HT-29 (cell line): ENCODE measurements around the gene BAK1. TPM values are rescaled to one million over a fixed set of nuclear protein-coding genes. Genes with fewer than 3 reads are reported as not detected.

Source experiments
- DNase-seq: peaks from one replicate; pipeline ENCODE4 v3.0.0-alpha.2; 2015; ENCODE audit warnings: low spot score
- total RNA-seq: library from RNA; depleted of rRNA; stranded (reverse); fragments of >200 nt; shearing (Covaris generic); gene quantifications from 2 replicates; pipeline ENCODE4 v1.2.3, GENCODE V29; 2014; rRNA removed

The BAK1 gene
- total RNA-seq = 19.7 and 27.8 TPM in 2 replicates

DNA sequence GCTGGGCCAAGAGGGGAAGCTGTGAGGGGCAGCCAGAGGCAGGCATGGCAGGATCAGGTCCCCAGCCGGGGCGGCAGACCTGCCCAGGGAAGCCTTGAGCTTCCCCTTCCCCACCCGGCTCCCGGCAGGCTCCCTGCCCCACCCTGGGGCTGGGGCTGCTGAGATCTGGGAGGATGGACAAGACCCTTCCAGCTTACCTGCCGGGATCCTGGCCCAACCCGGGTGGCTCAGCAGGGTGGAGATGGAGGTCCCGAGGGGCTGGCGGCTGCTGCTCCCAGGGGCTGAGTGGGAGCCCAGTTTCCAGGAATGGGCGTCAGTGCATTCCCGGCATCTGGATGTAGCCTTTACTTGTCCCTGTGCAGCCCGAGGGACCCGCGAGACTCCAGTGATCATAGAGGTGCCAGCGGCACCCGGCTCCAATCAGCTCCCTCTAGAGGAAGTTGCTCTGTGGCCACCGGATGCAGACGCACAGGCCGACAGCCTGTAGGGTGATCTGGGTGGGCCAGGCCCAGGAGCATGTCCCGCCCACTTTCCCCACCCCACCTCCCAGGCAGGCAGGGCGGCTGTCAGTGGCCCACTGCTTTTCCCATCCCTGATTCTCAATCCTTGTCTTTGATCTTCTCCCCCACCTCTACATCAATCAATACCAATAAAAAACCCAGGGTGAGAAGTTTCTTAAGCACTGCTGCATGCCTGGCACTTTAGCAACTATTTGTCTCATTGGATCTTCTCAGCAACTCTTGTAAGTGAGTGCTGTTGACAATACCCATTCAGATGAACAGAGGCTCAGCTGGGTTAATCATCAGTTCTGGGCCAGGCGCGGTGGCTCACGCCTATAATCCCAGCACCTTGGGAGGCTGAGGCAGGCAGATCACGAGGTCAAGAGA is at the start of gene BAK1:
Gene BAK1 (minus strand): TSS at position 449 of the 887 bp plus-strand sequence. CDS start 2,672 bp downstream, outside the sequence.
- peak; percentile 93 for DNase-seq

- no peak for DNase-seq
Observed at GRCh38 chr6:33628401-33628964, 48.4 kb upstream of the BAK1 start.

GRCh38 chr6:33627876-33628275 is 47.8 kb upstream of the BAK1 start:
- no peak for DNase-seq

DNA sequence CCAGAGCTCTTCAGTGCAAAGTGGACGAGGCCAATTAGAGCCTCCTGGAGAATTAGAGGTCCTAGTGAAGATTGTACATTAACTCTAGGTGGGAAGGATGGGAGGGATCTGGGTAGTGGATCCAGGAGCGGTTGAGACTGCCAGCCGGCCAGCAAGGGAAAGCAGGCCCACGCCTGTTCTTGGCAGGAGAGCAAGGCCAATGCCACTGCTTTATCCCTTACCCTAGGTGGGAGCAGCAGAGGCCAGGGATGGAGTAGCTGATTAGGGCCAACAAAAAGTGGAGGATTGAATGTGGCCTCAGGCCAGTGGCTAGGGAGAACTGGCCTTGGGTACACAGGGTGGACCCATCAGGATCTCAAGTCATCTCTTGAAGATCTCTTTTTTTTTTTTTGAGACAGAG is 44.8 kb upstream of the BAK1 start:
- DNase-seq = no peak

DNA sequence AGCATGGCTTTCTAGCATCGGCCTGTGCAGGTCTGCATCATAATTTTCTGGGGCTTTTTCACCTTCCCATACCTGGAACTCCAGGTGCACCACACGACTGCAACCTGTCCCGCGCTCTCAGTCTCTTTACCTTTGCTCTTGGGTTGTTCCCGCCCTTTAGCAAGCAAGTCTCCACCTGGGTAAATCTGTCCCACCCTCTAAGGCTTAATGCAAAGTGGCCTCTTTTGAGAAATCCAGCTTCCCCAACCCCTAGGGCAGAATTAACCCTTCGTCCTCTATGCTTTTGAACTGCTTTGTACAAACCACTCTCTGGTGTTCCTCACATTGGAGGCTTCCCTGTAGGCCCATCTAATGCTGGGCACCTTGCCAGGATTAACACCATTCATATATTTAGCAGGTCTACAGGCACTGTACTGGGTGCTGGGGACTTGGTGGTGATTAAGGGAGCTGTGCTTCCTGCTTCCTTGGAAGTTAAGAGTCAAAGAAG is 43.9 kb upstream of the BAK1 start:
- DNase-seq = peak; percentile 87

- DNase-seq = no peak
Observed at GRCh38 chr6:33622456-33623431, 42.7 kb upstream of the BAK1 start.

DNA sequence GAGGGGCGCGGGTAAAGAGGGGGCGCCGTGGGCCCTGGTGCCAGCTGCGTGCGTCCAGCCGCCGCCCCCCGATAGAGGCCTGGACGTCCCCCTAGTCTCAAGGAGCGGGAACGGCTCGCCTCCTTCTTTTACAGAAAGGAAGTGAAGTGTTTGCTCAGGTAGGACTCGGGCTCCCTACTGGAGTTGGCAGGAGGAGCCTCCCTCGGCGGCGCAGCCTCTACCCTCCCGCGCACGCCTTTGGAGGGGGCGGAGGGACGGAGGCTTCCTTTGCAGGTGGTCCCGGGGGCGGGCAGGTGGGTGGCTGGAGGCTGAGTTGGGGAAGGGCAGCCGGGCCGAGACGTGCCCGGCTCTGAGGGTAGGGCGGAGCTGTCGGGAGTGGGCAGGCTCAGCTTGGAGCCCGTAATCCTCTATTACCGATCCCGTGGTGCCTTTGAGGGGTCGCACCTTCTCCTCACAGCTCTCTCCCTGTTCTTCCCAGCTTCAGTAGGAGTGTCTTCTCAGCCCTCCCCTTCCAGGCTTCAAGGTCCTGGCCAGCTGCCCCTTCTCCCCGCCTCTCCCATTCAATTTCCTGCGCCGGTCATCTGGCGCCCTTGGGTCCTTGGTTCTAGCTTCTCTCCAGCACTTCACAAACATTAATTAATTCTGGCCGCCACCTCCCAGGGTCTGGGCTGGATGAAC is 41.8 kb upstream of the BAK1 start:
- no peak for DNase-seq

GRCh38 chr6:33620856-33621710 is 41.0 kb upstream of the BAK1 start, which contains the start of gene ITPR3:
Gene ITPR3, plus strand, starts transcription at chr6:33621322. Its CDS starts 281 bp downstream, at chr6:33621603.
- DNase-seq = peak; percentile 86

DNA sequence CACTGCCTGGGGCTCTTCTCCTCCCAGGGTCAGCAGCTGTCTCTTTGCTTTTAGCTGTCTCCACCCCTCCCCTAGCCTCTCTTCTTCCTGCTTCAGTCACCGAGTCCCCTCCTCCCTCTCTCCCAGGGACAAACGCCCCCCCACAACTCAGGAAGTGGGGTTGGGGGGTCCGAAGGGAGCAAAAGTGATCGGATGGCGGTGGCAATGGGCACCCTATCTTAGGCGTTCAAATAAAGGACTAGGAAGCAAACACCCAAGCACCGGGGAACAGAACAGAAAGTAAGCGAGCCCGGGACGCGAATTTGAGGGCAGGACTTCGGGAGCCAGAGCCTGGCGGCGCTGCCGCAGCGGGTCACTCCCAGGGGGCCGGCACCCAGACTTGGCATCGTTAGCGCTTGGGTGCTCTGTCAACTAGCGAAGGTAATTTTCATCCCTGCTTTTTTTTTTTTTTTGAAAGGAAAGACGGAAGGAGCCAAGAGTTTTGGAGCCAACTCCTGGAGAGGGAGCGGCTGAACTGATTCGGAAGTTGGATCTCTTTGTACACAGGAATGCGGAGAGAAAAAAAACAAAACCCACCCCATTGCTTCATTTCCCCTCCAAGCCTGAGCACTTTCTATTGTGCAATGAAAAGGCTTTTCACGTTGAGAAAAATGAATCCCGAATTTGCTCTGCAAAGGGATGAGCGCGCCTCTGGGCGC is 40.2 kb upstream of the BAK1 start:
- peak; percentile 63 for DNase-seq

DNA sequence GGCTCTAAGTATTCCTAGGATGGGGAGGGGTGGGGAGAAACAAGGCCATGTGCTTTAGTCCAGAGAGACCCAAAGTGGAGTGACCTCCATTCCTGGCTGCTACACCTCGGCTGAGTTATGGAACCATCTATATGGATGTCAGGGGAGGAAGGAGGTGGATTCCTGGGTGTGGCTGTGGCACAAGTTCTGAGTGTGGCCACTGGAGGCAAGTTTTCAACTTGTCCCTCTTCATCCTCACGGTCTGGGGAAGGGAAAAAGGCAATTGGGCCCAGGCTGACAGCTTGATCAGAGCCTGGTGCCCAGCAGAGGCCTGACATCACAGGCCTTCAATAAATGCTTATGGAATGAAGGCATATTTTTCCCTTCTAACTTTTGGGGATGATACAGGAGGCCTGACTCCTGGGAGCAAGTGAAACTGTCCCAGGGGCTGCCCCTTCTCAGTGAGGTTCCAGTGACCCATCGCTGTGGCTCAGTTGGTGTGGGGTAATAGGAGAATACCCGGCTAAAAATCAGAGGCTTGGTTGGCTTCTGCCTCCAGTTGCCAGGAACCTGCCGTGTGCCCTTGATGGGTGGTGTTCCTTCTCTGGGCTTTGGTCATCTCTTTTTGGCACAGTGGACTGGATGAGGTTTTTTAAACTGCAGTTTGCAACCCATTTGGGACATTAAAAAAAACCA is 39.2 kb upstream of the BAK1 start:
- no peak for DNase-seq

GRCh38 chr6:33616913-33617312 is 36.8 kb upstream of the BAK1 start:
- DNase-seq = no peak

- DNase-seq = no peak
Observed at GRCh38 chr6:33616113-33616512, 36.0 kb upstream of the BAK1 start.

GRCh38 chr6:33613795-33614168 is 33.7 kb upstream of the BAK1 start:
- no peak for DNase-seq

- no peak for DNase-seq
Observed at GRCh38 chr6:33613146-33613794, 33.2 kb upstream of the BAK1 start.

- DNase-seq = no peak
Observed at GRCh38 chr6:33610779-33611732, 31.0 kb upstream of the BAK1 start.

DNA sequence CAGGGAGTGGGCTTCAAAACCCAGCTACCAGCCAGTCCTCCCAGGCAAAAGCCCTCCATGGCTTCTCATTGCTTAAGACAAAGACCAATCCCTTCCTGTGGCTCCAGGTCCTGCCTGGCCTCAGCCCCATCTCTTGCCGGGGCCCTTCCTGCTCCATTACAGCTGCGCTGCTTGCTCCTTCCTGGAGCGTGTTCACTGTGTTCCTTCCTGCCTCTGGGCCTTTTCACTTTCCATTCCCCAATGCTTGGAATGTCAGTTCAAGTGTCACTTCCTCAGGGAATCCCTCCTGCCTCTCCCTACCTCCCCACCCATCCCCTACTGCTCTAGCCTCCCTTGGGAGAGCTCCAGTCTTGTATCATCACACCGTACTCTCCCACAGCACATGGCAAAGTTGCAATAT is 30.0 kb upstream of the BAK1 start:
- DNase-seq = no peak

DNA sequence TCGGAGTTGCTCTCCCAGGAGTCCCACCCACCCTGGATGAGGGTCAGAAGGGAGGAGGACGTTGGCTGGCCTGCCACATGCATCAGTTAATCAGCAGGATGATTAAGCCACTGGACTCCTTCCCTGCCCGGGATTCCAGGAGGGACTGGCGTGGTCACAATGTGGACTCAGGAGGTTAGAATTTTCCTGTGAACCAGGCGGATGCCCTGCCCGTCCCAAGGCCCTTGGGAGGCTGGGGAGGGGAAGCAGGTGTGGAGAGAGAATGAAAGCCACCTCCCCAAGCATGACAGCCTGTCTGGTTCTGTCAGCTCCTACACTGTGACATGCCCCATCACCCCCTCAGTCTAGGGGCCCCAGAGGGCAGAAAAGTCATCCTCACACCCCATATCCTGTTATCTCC is 29.5 kb upstream of the BAK1 start:
- no peak for DNase-seq
